Caco-2 (cell line): Measurements from ENCODE around the gene EMD. TPM values are rescaled to one million over a fixed set of nuclear protein-coding genes. Genes with fewer than 3 reads are reported as not detected.

ENCODE experiments used
- BruUV-seq: library from RNA; stranded (reverse); fragments of 400-500 nt; replicated peaks from 2 replicates; lab custom pipeline; 2021; lab: Mats Ljungman, UMichigan
- CTCF ChIA-PET: fragments of 300-600 bp; sonication (Branson Sonifier 250); formaldehyde crosslinking; loops from one replicate; lab custom pipeline; 2022; ENCODE audit warnings: antibody characterized with exemption; lab: Charles Lee
- POLR2A ChIA-PET: fragments of 300-600 bp; sonication (Branson Sonifier 250); formaldehyde crosslinking; loops from one replicate; lab custom pipeline; 2022; ENCODE audit warnings: antibody characterized with exemption; lab: Charles Lee
- DNase-seq, 2 experiments: peaks; one replicate each; pipeline versions ENCODE4 v3.0.0 to v3.0.0-alpha.2; 2020 to 2022
- H3K27me3 ChIP-seq: replicated peaks from 2 replicates; pipeline ENCODE4 v1.6.0; 2011; ENCODE audit warnings: low read length; ENCODE audit not compliant: control insufficient read depth, insufficient read depth
- H3K36me3 ChIP-seq: 2 replicates; pipeline ENCODE4 v1.5.1; 2011; ENCODE audit warnings: low read length; ENCODE audit not compliant: control insufficient read depth, insufficient read depth
- H3K4me1 ChIP-seq: fragments of 250-450 bp; sonication (Bioruptor Pico); 2 replicates; pipeline ENCODE4 v1.5.1; 2020; ENCODE audit warnings: mild to moderate bottlenecking
- H3K4me3 ChIP-seq: 2 replicates; pipeline ENCODE4 v1.5.1; 2011; ENCODE audit warnings: low read depth, mild to moderate bottlenecking, control low read depth, low read length
- H3K9me3 ChIP-seq: fragments of 250-450 bp; sonication (Bioruptor Pico); 2 replicates; pipeline ENCODE4 v1.5.1; 2020; ENCODE audit warnings: mild to moderate bottlenecking, moderate library complexity
- H3K27ac Mint-ChIP-seq: one replicate; pipeline ENCODE4 v1.8.0; 2022; ENCODE audit warnings: mixed read lengths; ENCODE audit not compliant: unreplicated experiment
- H3K27me3 Mint-ChIP-seq: one replicate; pipeline ENCODE4 v1.8.0; 2022; ENCODE audit warnings: mixed read lengths; ENCODE audit not compliant: insufficient read depth, unreplicated experiment
- H3K36me3 Mint-ChIP-seq: one replicate; pipeline ENCODE4 v1.8.0; 2022; ENCODE audit warnings: mild to moderate bottlenecking, mixed read lengths; ENCODE audit not compliant: insufficient read depth, unreplicated experiment
- H3K4me1 Mint-ChIP-seq: one replicate; pipeline ENCODE4 v1.8.0; 2022; ENCODE audit warnings: low read depth, mixed read lengths; ENCODE audit not compliant: unreplicated experiment
- H3K4me3 Mint-ChIP-seq: one replicate; pipeline ENCODE4 v1.8.0; 2022; ENCODE audit warnings: mild to moderate bottlenecking, moderate library complexity, mixed read lengths; ENCODE audit not compliant: unreplicated experiment
- H3K9me3 Mint-ChIP-seq: one replicate; pipeline ENCODE4 v1.8.0; 2022; ENCODE audit warnings: mixed read lengths; ENCODE audit not compliant: unreplicated experiment
- intact Hi-C: fragments of 100-400 bp; cut with micrococcal nuclease; formaldehyde crosslinking; loops from one replicate; pipeline ENCODE4 v1.10.0; 2022; ENCODE audit not compliant: unreplicated experiment
- total RNA-seq: library from RNA; stranded (reverse); gene quantifications from 2 replicates; pipeline ENCODE4 v1.2.3, GENCODE V29; 2022
- TF ChIP-seq, protein P1 (sequence below), 2 experiments: fragments of 200-600 bp in 1 of 2; IDR thresholded peaks; 1 replicate in 1 of 2; 2 replicates in 1 of 2; pipeline versions ENCODE4 v1.5.1 to v1.8.0; 2011 to 2022; ENCODE audit warnings: antibody characterized with exemption in 1 of 2, control low read depth in 1 of 2, inconsistent platforms in 1 of 2, low read depth in 1 of 2, low read length in 1 of 2, mild to moderate bottlenecking in 1 of 2, moderate library complexity in 1 of 2; ENCODE audit not compliant: insufficient read depth in 1 of 2, severe bottlenecking in 1 of 2, unreplicated experiment in 1 of 2

Gene EMD
- total RNA-seq, 1 experiment from 2014 or later: 70.1 TPM

DNA sequence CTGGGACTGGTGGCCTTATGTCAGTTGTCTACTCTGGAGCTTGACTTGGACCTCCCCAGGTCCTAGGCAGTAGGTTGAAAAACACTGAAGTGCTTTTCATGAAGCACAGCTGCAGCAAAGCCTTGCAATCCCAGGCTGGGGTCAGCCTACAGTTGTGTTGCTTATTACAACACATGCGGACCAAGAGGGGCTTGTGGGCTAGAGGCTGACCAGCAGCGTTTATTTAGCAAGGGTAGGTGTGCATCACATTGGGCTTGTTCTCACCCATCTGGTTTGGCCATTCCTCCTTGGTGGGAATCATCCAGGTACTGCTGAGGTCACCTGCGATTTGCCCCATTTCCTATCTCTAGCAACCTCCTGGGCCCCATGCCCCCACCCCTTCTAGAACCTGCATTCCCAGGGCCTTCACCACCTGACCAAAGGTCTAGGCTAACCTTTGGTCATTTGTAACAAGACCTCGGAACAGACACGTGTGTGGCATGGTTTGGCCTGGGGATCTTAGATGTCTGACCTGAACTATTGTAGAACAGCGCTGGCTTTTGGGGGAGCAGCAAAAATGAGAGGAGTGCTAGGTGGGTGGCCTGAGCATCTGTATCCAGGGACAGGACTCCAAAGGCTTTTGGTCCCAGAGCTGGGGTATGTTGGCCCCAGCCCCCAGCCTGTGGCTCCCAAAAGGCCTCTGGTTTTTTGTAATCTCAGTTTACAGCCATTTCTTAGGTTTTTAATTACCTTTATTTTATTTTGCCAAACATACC lies 22.1 kb downstream of the EMD start:
- Mint-ChIP-seq H3K27me3 (no peaks in the 10 kb centered on the region), H3K4me1 (peaks cover 8% of the 10 kb centered on the region), H3K9me3 (no peaks in the 10 kb centered on the region), H3K27ac (peak overlapping the region; percentile 90), H3K36me3 (peaks cover 63% of the 10 kb centered on the region), H3K4me3 (peak overlapping the region; percentile 24)
- TF ChIP-seq, protein P1, sequence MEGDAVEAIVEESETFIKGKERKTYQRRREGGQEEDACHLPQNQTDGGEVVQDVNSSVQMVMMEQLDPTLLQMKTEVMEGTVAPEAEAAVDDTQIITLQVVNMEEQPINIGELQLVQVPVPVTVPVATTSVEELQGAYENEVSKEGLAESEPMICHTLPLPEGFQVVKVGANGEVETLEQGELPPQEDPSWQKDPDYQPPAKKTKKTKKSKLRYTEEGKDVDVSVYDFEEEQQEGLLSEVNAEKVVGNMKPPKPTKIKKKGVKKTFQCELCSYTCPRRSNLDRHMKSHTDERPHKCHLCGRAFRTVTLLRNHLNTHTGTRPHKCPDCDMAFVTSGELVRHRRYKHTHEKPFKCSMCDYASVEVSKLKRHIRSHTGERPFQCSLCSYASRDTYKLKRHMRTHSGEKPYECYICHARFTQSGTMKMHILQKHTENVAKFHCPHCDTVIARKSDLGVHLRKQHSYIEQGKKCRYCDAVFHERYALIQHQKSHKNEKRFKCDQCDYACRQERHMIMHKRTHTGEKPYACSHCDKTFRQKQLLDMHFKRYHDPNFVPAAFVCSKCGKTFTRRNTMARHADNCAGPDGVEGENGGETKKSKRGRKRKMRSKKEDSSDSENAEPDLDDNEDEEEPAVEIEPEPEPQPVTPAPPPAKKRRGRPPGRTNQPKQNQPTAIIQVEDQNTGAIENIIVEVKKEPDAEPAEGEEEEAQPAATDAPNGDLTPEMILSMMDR (IDR thresholded peaks at IDR 0.05; ENCODE audit: insufficient read depth in 1 of 2, low read depth in 1 of 2, low read length in 1 of 2, severe bottlenecking in 1 of 2, unreplicated experiment in 1 of 2): no peak
- H3K9me3 ChIP-seq: no peaks in the 10 kb centered on the region
- no TSS peak for BruUV-seq
- DNase-seq: peak; percentile 58 to 79
- CTCF ChIA-PET: no interaction called here
- peaks cover 21% of the 10 kb centered on the region for H3K4me1 ChIP-seq
- intact Hi-C loops: no loop called here
- no peak overlapping the region for H3K4me3 ChIP-seq
- POLR2A ChIA-PET: no interaction called here
- H3K27me3 ChIP-seq: no peaks in the 10 kb centered on the region
- peaks cover 5% of the 10 kb centered on the region for H3K36me3 ChIP-seq

DNA sequence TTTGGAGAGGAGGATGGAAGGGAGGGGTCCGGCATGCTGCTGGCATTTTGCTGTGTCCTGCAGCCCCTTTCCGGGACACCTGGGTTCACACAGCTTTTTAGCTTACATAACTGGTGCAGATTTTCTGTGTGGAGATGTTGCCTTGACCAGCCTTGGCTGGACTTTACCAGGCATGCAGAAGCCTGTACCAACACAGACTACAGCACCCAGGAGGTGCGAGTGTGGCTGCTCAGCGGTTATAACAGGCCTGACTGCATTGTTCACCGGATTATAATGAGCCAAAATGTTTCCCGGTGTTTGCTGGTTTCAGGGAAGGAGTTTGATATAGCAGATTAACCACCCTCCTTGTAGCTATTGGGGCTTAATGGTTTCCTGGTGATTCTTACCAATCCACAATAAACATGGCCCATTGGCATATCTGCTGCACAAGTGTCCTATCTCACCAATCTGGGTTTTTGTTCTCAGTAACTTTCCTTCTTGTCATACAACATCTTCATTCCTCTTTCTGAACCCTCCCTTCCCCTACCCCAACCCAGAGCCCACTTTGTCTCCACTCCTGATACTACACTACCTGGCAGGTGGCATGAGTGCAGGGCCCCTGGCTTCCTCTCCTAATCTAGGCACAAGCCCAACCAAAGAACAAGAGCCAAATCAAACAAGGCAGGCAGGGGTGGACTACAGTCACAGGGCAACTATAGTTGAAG lies 23.0 kb downstream of the EMD start:
- DNase-seq: no peak
- H3K27me3 ChIP-seq: no peaks in the 10 kb centered on the region
- Mint-ChIP-seq H3K27me3 (no peaks in the 10 kb centered on the region), H3K36me3 (peaks cover 63% of the 10 kb centered on the region), H3K27ac (peak overlapping the region; percentile 90), H3K4me1 (peaks cover 8% of the 10 kb centered on the region), H3K4me3 (no peak overlapping the region), H3K9me3 (no peaks in the 10 kb centered on the region)
- no peak overlapping the region for H3K4me3 ChIP-seq
- H3K36me3 ChIP-seq: peaks cover 5% of the 10 kb centered on the region
- peaks cover 21% of the 10 kb centered on the region for H3K4me1 ChIP-seq
- ChIA-PET POLR2A (no interaction called here), CTCF (interaction anchor here (1.2 kb wide), 1 partner anchor 29 kb away, joined by 4 read pairs; no protein-coding TSS in a partner anchor)
- TF ChIP-seq, protein P1 (IDR thresholded peaks at IDR 0.05; ENCODE audit: insufficient read depth in 1 of 2, low read depth in 1 of 2, low read length in 1 of 2, severe bottlenecking in 1 of 2, unreplicated experiment in 1 of 2): no peak
- BruUV-seq: no TSS peak
- intact Hi-C loops: no loop called here
- no peaks in the 10 kb centered on the region for H3K9me3 ChIP-seq

DNA sequence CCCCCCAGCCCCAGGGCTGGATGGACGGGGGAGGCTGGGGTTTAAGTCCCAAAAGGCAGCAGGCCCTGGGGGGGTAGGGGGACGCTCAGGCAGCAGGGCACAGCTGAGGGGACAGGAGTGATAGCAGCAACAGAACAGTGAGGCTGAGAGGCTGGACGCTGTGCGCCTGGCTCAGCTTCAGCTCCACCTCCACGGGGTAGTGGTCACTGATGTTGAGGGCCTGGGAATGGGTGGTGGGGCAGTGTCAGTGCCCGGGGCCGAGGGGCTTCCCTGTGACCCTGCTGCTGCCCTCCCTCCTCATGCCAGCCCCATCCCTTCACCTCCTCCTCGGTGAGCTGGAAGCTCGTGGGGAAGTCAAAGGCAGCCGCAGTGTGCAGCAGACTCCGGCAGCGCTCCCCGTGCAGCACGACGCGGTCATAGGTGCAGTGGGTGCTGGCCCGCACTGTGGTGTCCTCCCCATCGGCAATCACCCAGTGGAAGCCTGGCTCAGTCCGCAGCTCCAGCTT lies 23.6 kb downstream of the EMD start:
- Mint-ChIP-seq H3K4me3 (no peak overlapping the region), H3K27ac (no peak overlapping the region), H3K36me3 (peaks cover 62% of the 10 kb centered on the region), H3K4me1 (peaks cover 8% of the 10 kb centered on the region), H3K27me3 (no peaks in the 10 kb centered on the region), H3K9me3 (no peaks in the 10 kb centered on the region)
- intact Hi-C loops: no loop called here
- peaks cover 21% of the 10 kb centered on the region for H3K4me1 ChIP-seq
- no TSS peak for BruUV-seq
- peaks cover 5% of the 10 kb centered on the region for H3K36me3 ChIP-seq
- no peak for DNase-seq
- no peaks in the 10 kb centered on the region for H3K9me3 ChIP-seq
- CTCF ChIA-PET: interaction anchor here (1.2 kb wide), 1 partner anchor 29 kb away, joined by 4 read pairs; no protein-coding TSS in a partner anchor
- no peak overlapping the region for H3K4me3 ChIP-seq
- H3K27me3 ChIP-seq: no peaks in the 10 kb centered on the region
- POLR2A ChIA-PET: no interaction called here
- TF ChIP-seq, protein P1 (IDR thresholded peaks at IDR 0.05; ENCODE audit: insufficient read depth in 1 of 2, low read depth in 1 of 2, low read length in 1 of 2, severe bottlenecking in 1 of 2, unreplicated experiment in 1 of 2): no peak
